ENCODE data around the gene FAM241B.

FAM241B gene

GRCh38 chr10:69665474-69666320, 35.6 kb downstream of the FAM241B start:
- no peak for DNase-seq (ENCODE audit: low spot score)

GRCh38 chr10:69666756-69667155, 36.7 kb downstream of the FAM241B start:
- no peak for DNase-seq (ENCODE audit: low spot score)

GRCh38 chr10:69668721-69669120, 38.7 kb downstream of the FAM241B start:
- no peak for DNase-seq (ENCODE audit: low spot score)

DNA sequence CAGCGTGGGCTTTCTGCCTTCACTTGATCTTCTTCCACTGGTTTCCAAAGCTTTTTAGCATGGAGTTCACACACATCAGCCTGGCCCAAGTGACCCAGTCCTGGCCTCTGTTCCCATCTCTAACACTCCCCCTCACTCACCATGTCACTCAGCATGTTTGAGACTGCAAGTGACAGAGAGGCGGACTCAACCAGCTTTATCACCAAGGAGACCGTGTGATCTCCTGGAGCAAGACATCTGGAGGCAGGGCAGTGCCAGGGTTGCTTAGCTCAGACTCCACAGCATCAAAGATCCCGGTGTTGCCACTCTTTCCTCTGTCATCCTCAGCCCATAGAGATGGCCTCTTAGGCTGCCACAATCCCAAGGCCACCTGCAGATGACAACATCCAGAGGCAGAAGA, 39.4 kb downstream of the FAM241B start:
- no peak for DNase-seq (ENCODE audit: low spot score)

DNA sequence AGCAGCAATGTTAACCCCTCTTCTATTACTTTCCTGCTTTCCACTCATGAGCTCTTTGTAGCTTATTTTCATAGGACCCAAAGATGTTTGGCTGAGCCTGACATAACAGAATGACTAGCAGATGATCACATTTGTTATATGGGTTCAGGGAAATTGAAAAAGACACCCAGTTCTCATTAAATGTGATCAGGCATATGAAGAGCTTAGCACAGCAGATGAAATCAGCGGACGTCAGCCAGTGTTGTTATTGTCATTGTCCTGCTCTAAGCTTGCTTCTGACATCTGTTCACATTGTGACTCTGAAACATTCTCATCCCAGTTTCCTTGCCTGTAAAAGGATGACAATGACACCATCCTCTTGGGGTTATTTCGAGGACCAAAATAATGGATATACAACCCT, 43.5 kb downstream of the FAM241B start:
- DNase-seq (ENCODE audit: low spot score): no peak

DNA sequence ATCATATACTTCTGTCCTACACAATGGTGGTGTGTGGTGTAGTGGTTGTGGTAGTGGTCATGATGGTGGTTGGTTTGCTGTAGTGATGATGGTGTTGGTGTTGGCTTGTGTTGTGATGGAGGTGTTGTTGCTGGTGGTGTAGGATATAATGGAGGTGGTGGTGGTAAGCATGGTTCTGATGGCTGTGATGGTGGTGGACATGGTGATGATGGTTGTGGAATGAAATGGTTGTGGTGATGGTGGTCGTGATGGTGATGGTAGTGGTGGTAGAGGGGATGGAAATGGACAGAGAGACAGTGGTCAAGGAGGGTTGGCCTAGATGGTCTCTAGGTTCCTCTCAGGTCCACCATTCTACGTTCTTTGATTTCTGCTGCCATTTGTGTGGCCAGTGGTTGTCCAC, 44.7 kb downstream of the FAM241B start:
- no peak for DNase-seq (ENCODE audit: low spot score)

- DNase-seq (ENCODE audit: low spot score): no peak
Measured at GRCh38 chr10:69676301-69676700, 46.3 kb downstream of the FAM241B start.

- DNase-seq (ENCODE audit: low spot score): no peak
Measured at GRCh38 chr10:69677985-69678654, 48.1 kb downstream of the FAM241B start.

DNA sequence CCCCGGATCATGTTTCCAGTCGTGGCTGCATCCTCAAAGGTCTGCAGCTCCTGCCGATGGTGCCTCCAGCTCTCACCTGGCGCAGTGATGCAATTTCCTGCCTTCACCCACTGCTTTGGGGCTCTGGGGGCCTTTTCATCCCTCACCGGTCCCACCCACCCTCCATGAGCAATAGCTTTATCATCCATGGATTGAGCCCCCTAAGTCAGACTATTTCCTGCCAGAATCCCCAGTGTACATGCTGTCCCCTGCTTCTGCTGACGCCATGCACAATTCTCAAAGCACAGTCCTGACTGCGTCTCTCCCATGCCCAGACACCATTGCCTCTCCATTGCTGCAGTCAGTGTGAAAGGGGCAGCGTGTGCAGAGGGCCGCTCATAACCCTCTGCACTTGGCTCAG, 49.7 kb downstream of the FAM241B start:
- DNase-seq (ENCODE audit: low spot score): no peak

- DNase-seq (ENCODE audit: low spot score): no peak
Measured at GRCh38 chr10:69680610-69681009, 50.6 kb downstream of the FAM241B start.

DNA sequence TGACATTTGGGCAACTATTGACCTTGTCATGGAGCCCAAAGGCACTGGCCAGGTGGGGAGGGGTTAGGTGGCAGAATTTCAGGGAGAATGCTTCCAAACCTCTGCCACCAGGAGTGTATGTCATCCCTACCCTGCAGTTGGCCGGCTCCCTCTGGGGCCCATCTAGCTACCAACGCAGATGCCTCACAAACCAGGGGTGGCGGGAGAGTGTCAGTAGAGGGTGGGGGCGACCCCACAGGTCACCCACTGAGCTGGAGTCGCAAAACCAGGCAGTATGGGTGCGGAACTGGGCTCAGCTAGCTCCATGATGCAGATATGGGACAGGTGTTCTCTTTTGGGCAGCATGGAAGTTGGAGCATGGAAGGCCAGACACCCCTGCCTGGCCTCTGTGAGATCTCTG, 51.4 kb downstream of the FAM241B start:
- no peak for DNase-seq (ENCODE audit: low spot score)

GRCh38 chr10:69682955-69683474, 53.0 kb downstream of the FAM241B start:
- no peak for DNase-seq (ENCODE audit: low spot score)
